IPS-18a (cell line): ENCODE measurements around the gene ABO.
A peak's percentile ranks its signal among the peaks of the same experiment; 100 is the strongest.
"Not testable (repeated sequence)": the region's sequence is repeated elsewhere in the genome, so short reads cannot be mapped to it uniquely, and the experiment has no call there.

Experiments used
- H3K27ac ChIP-seq: one replicate; pipeline ENCODE4 v1.5.1; 2013; ENCODE audit warnings: low read length
- H3K27me3 ChIP-seq: one replicate; pipeline ENCODE4 v1.6.1; 2013; ENCODE audit warnings: mild to moderate bottlenecking, low read length; ENCODE audit not compliant: control insufficient read depth, insufficient read depth
- H3K36me3 ChIP-seq: one replicate; pipeline ENCODE4 v1.6.1; 2013; ENCODE audit warnings: low read depth, low read length; ENCODE audit not compliant: control insufficient read depth
- H3K4me1 ChIP-seq: one replicate; pipeline ENCODE4 v1.6.1; 2013; ENCODE audit warnings: low read depth, low read length; ENCODE audit not compliant: control insufficient read depth
- H3K4me3 ChIP-seq: one replicate; pipeline ENCODE4 v1.5.1; 2013; ENCODE audit warnings: low read length
- H3K9ac ChIP-seq: one replicate; pipeline ENCODE4 v1.6.1; 2013; ENCODE audit warnings: mild to moderate bottlenecking, low read length, moderate library complexity
- H3K9me3 ChIP-seq: one replicate; pipeline ENCODE4 v1.6.1; 2013; ENCODE audit warnings: low read depth, low read length; ENCODE audit not compliant: control insufficient read depth

The ABO gene

GRCh38 chr9:133275105-133276000 is at the start of gene ABO:
ABO (minus strand) TSS chr9:133275201.
- Histone ChIP-seq H3K27me3 (peaks cover 77% of the 10 kb centered on the region), H3K9me3 (no peaks in the 10 kb centered on the region), H3K4me1 (no peaks in the 10 kb centered on the region), H3K4me3 (peak within 1 kb of the TSS; percentile 47), H3K27ac (no peak within 1 kb of the TSS), H3K9ac (no peak within 1 kb of the TSS), H3K36me3 (no peaks in the 10 kb centered on the region)

GRCh38 chr9:133323991-133324703 is 49.1 kb upstream of the ABO start:
- H3K4me3 ChIP-seq, result no peak overlapping the region
- no peaks in the 10 kb centered on the region for H3K36me3 ChIP-seq
- H3K4me1 ChIP-seq, result no peaks in the 10 kb centered on the region
- H3K9me3 ChIP-seq, result peaks cover 10% of the 10 kb centered on the region
- no peak overlapping the region for H3K9ac ChIP-seq
- H3K27me3 ChIP-seq, result no peaks in the 10 kb centered on the region
- no peak overlapping the region for H3K27ac ChIP-seq

- H3K9me3 ChIP-seq, result peaks cover 10% of the 10 kb centered on the region
- H3K9ac ChIP-seq, result no peak overlapping the region
- H3K27me3 ChIP-seq, result no peaks in the 10 kb centered on the region
- no peak overlapping the region for H3K4me3 ChIP-seq
- no peaks in the 10 kb centered on the region for H3K36me3 ChIP-seq
- no peaks in the 10 kb centered on the region for H3K4me1 ChIP-seq
- H3K27ac ChIP-seq, result no peak overlapping the region
Observed at GRCh38 chr9:133323211-133323610, 48.2 kb upstream of the ABO start.

- H3K27ac ChIP-seq, result no peak overlapping the region
- no peak overlapping the region for H3K9ac ChIP-seq
- no peaks in the 10 kb centered on the region for H3K27me3 ChIP-seq
- no peaks in the 10 kb centered on the region for H3K4me1 ChIP-seq
- H3K9me3 ChIP-seq, result peaks cover 10% of the 10 kb centered on the region
- H3K4me3 ChIP-seq, result no peak overlapping the region
- H3K36me3 ChIP-seq, result no peaks in the 10 kb centered on the region
Observed at GRCh38 chr9:133322701-133323100, 47.7 kb upstream of the ABO start.

GRCh38 chr9:133321411-133321935 is 46.5 kb upstream of the ABO start:
- H3K36me3 ChIP-seq, result no peaks in the 10 kb centered on the region

GRCh38 chr9:133320421-133320881 is 45.5 kb upstream of the ABO start:
- peaks cover 10% of the 10 kb centered on the region for H3K9me3 ChIP-seq
- H3K27me3 ChIP-seq, result no peaks in the 10 kb centered on the region
- no peak overlapping the region for H3K27ac ChIP-seq
- H3K9ac ChIP-seq, result no peak overlapping the region
- H3K4me3 ChIP-seq, result no peak overlapping the region
- no peaks in the 10 kb centered on the region for H3K4me1 ChIP-seq
- H3K36me3 ChIP-seq, result no peaks in the 10 kb centered on the region

More at GRCh38 chr9:133321411-133321935, 46.5 kb upstream of the ABO start:
- Histone ChIP-seq H3K9ac (no peak overlapping the region), H3K4me3 (no peak overlapping the region), H3K9me3 (peaks cover 10% of the 10 kb centered on the region), H3K27ac (no peak overlapping the region), H3K27me3 (no peaks in the 10 kb centered on the region), H3K4me1 (no peaks in the 10 kb centered on the region)

- H3K27ac ChIP-seq, H3K27me3 ChIP-seq, H3K4me3 ChIP-seq, H3K36me3 ChIP-seq, H3K4me1 ChIP-seq, H3K9ac ChIP-seq, H3K9me3 ChIP-seq: not testable (repeated sequence)
Observed at GRCh38 chr9:133317551-133317950, 42.5 kb upstream of the ABO start.

GRCh38 chr9:133315997-133316396 is 41.0 kb upstream of the ABO start:
- no peak overlapping the region for H3K27ac ChIP-seq

GRCh38 chr9:133309608-133310007 is 34.6 kb upstream of the ABO start:
- Histone ChIP-seq H3K27me3 (no peaks in the 10 kb centered on the region), H3K9ac (no peak overlapping the region), H3K4me3 (no peak overlapping the region), H3K9me3 (no peaks in the 10 kb centered on the region), H3K4me1 (no peaks in the 10 kb centered on the region), H3K36me3 (no peaks in the 10 kb centered on the region), H3K27ac (no peak overlapping the region)

More at GRCh38 chr9:133315997-133316396, 41.0 kb upstream of the ABO start:
- no peak overlapping the region for H3K9ac ChIP-seq
- H3K27me3 ChIP-seq, result no peaks in the 10 kb centered on the region
- H3K36me3 ChIP-seq, result no peaks in the 10 kb centered on the region
- H3K4me1 ChIP-seq, result no peaks in the 10 kb centered on the region
- H3K9me3 ChIP-seq, result no peaks in the 10 kb centered on the region
- no peak overlapping the region for H3K4me3 ChIP-seq

GRCh38 chr9:133307301-133307700 is 32.3 kb upstream of the ABO start:
- H3K4me3 ChIP-seq, result no peak overlapping the region
- H3K27ac ChIP-seq, result no peak overlapping the region
- no peaks in the 10 kb centered on the region for H3K36me3 ChIP-seq
- H3K4me1 ChIP-seq, result no peaks in the 10 kb centered on the region
- H3K9me3 ChIP-seq, result no peaks in the 10 kb centered on the region
- no peaks in the 10 kb centered on the region for H3K27me3 ChIP-seq
- no peak overlapping the region for H3K9ac ChIP-seq

GRCh38 chr9:133306242-133307204 is 31.5 kb upstream of the ABO start:
- Histone ChIP-seq H3K4me1 (no peaks in the 10 kb centered on the region), H3K27me3 (no peaks in the 10 kb centered on the region), H3K9me3 (no peaks in the 10 kb centered on the region), H3K27ac (no peak overlapping the region), H3K4me3 (no peak overlapping the region), H3K9ac (no peak overlapping the region), H3K36me3 (no peaks in the 10 kb centered on the region)
